ENCODE results near the gene KCNT1. TPM values are rescaled to one million over a fixed set of nuclear protein-coding genes. Genes with fewer than 3 reads are reported as not detected.

The KCNT1 gene
- total and polyA plus RNA-seq, 10 of the 15 experiments (the other 5 are each of a cell fraction or from before 2014, with no cell fraction given): not detected

DNA sequence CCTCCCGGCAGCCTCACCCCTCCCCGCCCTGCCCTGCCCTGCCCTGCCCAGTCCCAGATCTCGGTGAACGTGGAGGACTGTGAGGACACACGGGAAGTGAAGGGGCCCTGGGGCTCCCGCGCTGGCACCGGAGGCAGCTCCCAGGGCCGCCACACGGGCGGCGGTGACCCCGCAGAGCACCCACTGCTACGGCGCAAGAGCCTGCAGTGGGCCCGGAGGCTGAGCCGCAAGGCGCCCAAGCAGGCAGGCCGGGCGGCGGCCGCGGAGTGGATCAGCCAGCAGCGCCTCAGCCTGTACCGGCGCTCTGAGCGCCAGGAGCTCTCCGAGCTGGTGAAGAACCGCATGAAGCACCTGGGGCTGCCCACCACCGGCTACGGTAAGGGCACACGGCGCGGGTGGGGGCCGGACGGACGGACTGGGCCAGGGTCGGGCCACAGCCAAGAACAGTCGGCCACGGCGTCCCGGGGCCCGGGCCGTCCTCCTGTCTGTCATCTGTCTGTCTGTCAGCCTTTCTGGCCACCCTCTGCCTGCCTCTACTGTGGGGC lies 84.2 kb downstream of the KCNT1 start:
- FAIRE-seq: no peak
- SMC1A ChIA-PET (ENCODE audit: uncharacterized antibody, unreplicated experiment): no interaction called here
- POLR2A ChIA-PET: no interaction called here

More for the DNA sequence above, 84.2 kb downstream of the KCNT1 start:
- in situ Hi-C loops (cut with MboI) (no loop called here), intact Hi-C loops (cut with micrococcal nuclease; ENCODE audit: unreplicated experiment) (no loop called here)
- Histone ChIP-seq H3K4me3 (no peak overlapping the region), H3K4me2 (ENCODE audit: control insufficient read depth, insufficient read depth) (no peak overlapping the region), H3K4me1 (ENCODE audit: control insufficient read depth, insufficient read depth, low read length) (no peaks in the 10 kb centered on the region), H3K9ac (ENCODE audit: control insufficient read depth, insufficient read depth, low read length) (no peak overlapping the region), H3K9me3 (replicated peaks; ENCODE audit: control insufficient read depth, insufficient read depth, low read length) (no peaks in the 10 kb centered on the region), H4K20me1 (ENCODE audit: control insufficient read depth, insufficient read depth) (no peaks in the 10 kb centered on the region), H3K27me3 (replicated peaks in 1 of 2; ENCODE audit: control insufficient read depth in 2 of 2, insufficient read depth in 2 of 2, low read length in 1 of 2) (no peaks in the 10 kb centered on the region), H3K36me3 (ENCODE audit: control insufficient read depth in 2 of 2, insufficient read depth in 2 of 2, low read length in 1 of 2) (no peaks in the 10 kb centered on the region), H2AFZ (ENCODE audit: control insufficient read depth, low read depth, low read length) (no peak overlapping the region), H3K27ac (ENCODE audit: control insufficient read depth, insufficient read depth) (no peak overlapping the region), H3K79me2 (ENCODE audit: control insufficient read depth, insufficient read depth, low read length) (no peaks in the 10 kb centered on the region)
- no peak for DNase-seq (ENCODE audit: low read depth, low spot score)
- ChIA-PET RAD21 (ENCODE audit: unreplicated experiment) (no interaction called here), CTCF (no interaction called here)
- no peak for TF ChIP-seq POLR2AphosphoS5 (IDR thresholded peaks at IDR 0.05; ENCODE audit: low read length)
- no peak for TF ChIP-seq CBX3 (IDR thresholded peaks at IDR 0.05; ENCODE audit: borderline replicate concordance, low read depth)
- TF ChIP-seq MTA3 (IDR thresholded peaks at IDR 0.05; ENCODE audit: borderline replicate concordance, low read length): no peak
- TF ChIP-seq IRF3 (IDR thresholded peaks at IDR 0.05): no peak
- TF ChIP-seq PRDM15 (CRISPR knock-in tag; IDR thresholded peaks at IDR 0.05): no peak
- TF ChIP-seq PBX3 (IDR thresholded peaks at IDR 0.05; ENCODE audit: insufficient replicate concordance, low read depth, low read length): no peak
- TF ChIP-seq NR2C2 (IDR thresholded peaks at IDR 0.05; ENCODE audit: borderline replicate concordance, control insufficient read depth, insufficient read length, low read depth): no peak
- no peak for TF ChIP-seq HDAC6 (IDR thresholded peaks at IDR 0.05; ENCODE audit: unreplicated experiment)
- TF ChIP-seq ZZZ3 (IDR thresholded peaks at IDR 0.05; ENCODE audit: control insufficient read depth, insufficient read length, low read depth): no peak
- TF ChIP-seq LARP7 (IDR thresholded peaks at IDR 0.05): no peak
- TF ChIP-seq IKZF1 (conservative IDR thresholded peaks at IDR 0.05): no peak
- BruUV-seq (replicated peaks): no TSS peak
- no peak for ATAC-seq
- WGBS (ENCODE audit: insufficient coverage, insufficient replicate concordance, low lambda C conversion rate, missing lambda C conversion rate): 59% methylated on average over 31 of the region's 44 CpGs

Data from GM12878 (cell line).